Measurements from ENCODE around the gene TPSB2. TPM values are rescaled to one million over a fixed set of nuclear protein-coding genes. Genes with fewer than 3 reads are reported as not detected.
"Not testable (repeated sequence)": the region's sequence is repeated elsewhere in the genome, so short reads cannot be mapped to it uniquely, and the experiment has no call there.

TPSB2 gene
- total and polyA plus RNA-seq, 9 of the 15 experiments (the other 6 are each of a cell fraction or from before 2014, with no cell fraction given): 0.18 TPM; not detected in 8

DNA sequence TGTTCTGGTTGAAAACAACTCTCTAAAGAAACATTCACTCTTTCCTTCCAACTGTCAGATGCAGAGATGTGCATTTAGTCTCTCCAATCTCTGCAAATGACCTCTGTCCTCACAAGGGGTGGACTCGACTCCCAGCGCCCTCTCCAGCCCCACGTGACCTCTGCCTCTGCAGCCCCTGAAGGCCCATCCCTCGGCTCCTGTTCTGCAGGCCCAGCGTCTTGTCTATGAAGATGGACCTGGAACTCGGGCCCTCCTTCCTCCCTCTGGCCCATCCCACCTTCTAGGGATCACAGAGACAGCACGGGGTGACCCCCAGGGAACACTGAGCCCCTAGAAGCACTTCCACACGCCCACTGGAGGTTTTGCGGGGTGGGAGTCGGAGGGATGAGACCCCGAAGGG is 13.4 kb upstream of the TPSB2 start:
- H3K9me1 ChIP-seq (ENCODE audit: control insufficient read depth, insufficient read depth, low read length); DNase-seq (ENCODE audit: extremely low read depth in 1 of 4, low spot score in 3 of 4); POLR2A ChIA-PET; CTCF ChIA-PET (ENCODE audit: low intra/inter-chr PET ratio); H3K4me3 ChIP-seq; FAIRE-seq; H2AFZ ChIP-seq (ENCODE audit: low read depth, low read length); H3K9ac ChIP-seq (ENCODE audit: insufficient read depth in 1 of 2, low read depth in 2 of 2, low read length in 2 of 2); H4K20me1 ChIP-seq (replicated peaks; ENCODE audit: control insufficient read depth, insufficient read depth, low read length); H3K79me2 ChIP-seq (ENCODE audit: control insufficient read depth, insufficient read depth, low read length); H3K9me3 ChIP-seq (replicated peaks; ENCODE audit: control insufficient read depth, insufficient read depth, low read depth, low read length); intact Hi-C loops (cut with micrococcal nuclease); BruUV-seq (replicated peaks); H3K27ac ChIP-seq (ENCODE audit: extremely low read depth, low read depth, low read length); in situ Hi-C loops (cut with MboI); H3K4me2 ChIP-seq (ENCODE audit: insufficient read depth, low read length); H3K36me3 ChIP-seq (ENCODE audit: control insufficient read depth, insufficient read depth, low read length); ATAC-seq: not testable (repeated sequence)
- peaks cover 0 to 22% of the 10 kb centered on the region in 2 experiments; a peak in 2 of 5 replicates for H3K4me1 ChIP-seq (replicated peaks in 1 of 2; ENCODE audit: control insufficient read depth in 2 of 2, insufficient read depth in 2 of 2, low read length in 2 of 2)
- WGBS (ENCODE audit: insufficient coverage, low coverage, missing lambda C conversion rate): 0% methylated on average over 6 of the region's 11 CpGs
- TF ChIP-seq, protein P1, sequence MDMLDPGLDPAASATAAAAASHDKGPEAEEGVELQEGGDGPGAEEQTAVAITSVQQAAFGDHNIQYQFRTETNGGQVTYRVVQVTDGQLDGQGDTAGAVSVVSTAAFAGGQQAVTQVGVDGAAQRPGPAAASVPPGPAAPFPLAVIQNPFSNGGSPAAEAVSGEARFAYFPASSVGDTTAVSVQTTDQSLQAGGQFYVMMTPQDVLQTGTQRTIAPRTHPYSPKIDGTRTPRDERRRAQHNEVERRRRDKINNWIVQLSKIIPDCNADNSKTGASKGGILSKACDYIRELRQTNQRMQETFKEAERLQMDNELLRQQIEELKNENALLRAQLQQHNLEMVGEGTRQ (CRISPR knock-in tag; IDR thresholded peaks at IDR 0.05): 0 out of 2 replicates have a peak, but pooled peaks have one; percentile 29
- TF ChIP-seq, protein P2, sequence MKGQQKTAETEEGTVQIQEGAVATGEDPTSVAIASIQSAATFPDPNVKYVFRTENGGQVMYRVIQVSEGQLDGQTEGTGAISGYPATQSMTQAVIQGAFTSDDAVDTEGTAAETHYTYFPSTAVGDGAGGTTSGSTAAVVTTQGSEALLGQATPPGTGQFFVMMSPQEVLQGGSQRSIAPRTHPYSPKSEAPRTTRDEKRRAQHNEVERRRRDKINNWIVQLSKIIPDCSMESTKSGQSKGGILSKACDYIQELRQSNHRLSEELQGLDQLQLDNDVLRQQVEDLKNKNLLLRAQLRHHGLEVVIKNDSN (CRISPR knock-in tag; IDR thresholded peaks at IDR 0.05): peak; percentile 59
- H3K27me3 ChIP-seq (ENCODE audit: control insufficient read depth in 2 of 2, insufficient read depth in 2 of 2, low read length in 2 of 2): peaks cover 7 to 29% of the 10 kb centered on the region in 2 experiments; a peak in 3 of 5 replicates

DNA sequence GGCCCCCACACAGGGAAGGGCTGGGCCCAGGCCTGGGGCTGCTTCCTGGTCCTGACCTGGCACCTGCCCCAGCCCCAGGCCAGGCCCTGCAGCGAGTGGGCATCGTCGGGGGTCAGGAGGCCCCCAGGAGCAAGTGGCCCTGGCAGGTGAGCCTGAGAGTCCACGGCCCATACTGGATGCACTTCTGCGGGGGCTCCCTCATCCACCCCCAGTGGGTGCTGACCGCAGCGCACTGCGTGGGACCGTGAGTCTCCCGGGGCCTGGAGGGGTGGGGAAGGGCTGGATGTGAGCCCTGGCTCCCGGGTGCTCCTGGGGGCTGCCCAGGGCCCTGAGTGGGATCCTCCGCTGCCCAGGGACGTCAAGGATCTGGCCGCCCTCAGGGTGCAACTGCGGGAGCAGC is 11.1 kb upstream of the TPSB2 start:
- H3K9me1 ChIP-seq (ENCODE audit: control insufficient read depth, insufficient read depth, low read length); ATAC-seq; FAIRE-seq; in situ Hi-C loops (cut with MboI); BruUV-seq (replicated peaks); H3K36me3 ChIP-seq (ENCODE audit: control insufficient read depth, insufficient read depth, low read length); H4K20me1 ChIP-seq (replicated peaks; ENCODE audit: control insufficient read depth, insufficient read depth, low read length); H3K79me2 ChIP-seq (ENCODE audit: control insufficient read depth, insufficient read depth, low read length); H3K4me3 ChIP-seq; intact Hi-C loops (cut with micrococcal nuclease); H3K9ac ChIP-seq (ENCODE audit: insufficient read depth in 1 of 2, low read depth in 2 of 2, low read length in 2 of 2); CTCF ChIA-PET (ENCODE audit: low intra/inter-chr PET ratio); DNase-seq (ENCODE audit: extremely low read depth in 1 of 4, low spot score in 3 of 4); H3K4me2 ChIP-seq (ENCODE audit: insufficient read depth, low read length); H3K27ac ChIP-seq (ENCODE audit: extremely low read depth, low read depth, low read length); H2AFZ ChIP-seq (ENCODE audit: low read depth, low read length); POLR2A ChIA-PET; H3K9me3 ChIP-seq (replicated peaks; ENCODE audit: control insufficient read depth, insufficient read depth, low read depth, low read length): not testable (repeated sequence)
- WGBS (ENCODE audit: insufficient coverage, low coverage, missing lambda C conversion rate): 8% methylated on average over 5 of the region's 15 CpGs
- peaks cover 7 to 16% of the 10 kb centered on the region in 2 experiments; a peak in 3 of 5 replicates for H3K27me3 ChIP-seq (ENCODE audit: control insufficient read depth in 2 of 2, insufficient read depth in 2 of 2, low read length in 2 of 2)
- peaks cover 0 to 22% of the 10 kb centered on the region in 2 experiments; a peak in 2 of 5 replicates for H3K4me1 ChIP-seq (replicated peaks in 1 of 2; ENCODE audit: control insufficient read depth in 2 of 2, insufficient read depth in 2 of 2, low read length in 2 of 2)

Data from K562 (cell line).